NB4 (cell line): Measurements from ENCODE around the gene SLC5A4.

Experiments used
- CTCF ChIP-seq: IDR thresholded peaks from one replicate; pipeline ENCODE4 v1.5.1; 2012; ENCODE audit warnings: low read depth, low read length
- POLR2A ChIP-seq: IDR thresholded peaks from 2 replicates; pipeline ENCODE4 v1.6.1; 2011; ENCODE audit warnings: mild to moderate bottlenecking; ENCODE audit not compliant: insufficient read length; ENCODE audit errors: extremely low read depth

GRCh38 chr22:32211011-32211410 lies 44.1 kb downstream of the SLC5A4 start:
- TF ChIP-seq CTCF: no peak
- no peak for TF ChIP-seq POLR2A
